ENCODE measurements around the gene TCEANC. TPM values are rescaled to one million over a fixed set of nuclear protein-coding genes. Genes with fewer than 3 reads are reported as not detected.
A peak's percentile ranks its signal among the peaks of the same experiment; 100 is the strongest.

TCEANC gene
- polyA plus RNA-seq, 1 donor from 2014 or later: 13.0 TPM

DNA sequence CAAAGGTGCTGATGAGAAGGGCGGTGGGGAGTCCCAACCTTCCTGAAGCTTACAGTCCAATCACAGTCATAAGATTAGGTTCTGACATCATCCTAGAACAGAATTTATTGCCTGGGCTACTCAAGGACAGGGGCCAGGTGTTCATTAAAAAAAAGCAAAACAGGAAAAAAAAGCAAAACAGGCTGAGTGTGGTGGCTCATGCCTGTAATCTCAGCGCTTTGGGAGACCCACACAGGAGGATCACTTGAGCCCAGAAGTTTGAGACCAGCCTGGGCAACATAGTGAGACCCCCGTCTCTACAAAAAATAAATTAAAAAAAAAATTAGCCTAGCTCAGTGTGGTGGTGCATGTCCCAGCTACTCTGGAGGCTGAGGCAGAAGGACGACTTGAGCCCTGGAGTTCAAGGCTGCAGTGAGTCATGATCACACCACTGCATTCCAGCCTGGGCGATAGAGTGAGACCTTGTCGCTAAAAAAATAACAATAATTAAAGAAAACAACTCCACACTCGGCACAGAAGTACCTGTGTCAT lies 39.0 kb downstream of the TCEANC start:
- H3K27ac Mint-ChIP-seq: peak overlapping the region; percentile 25 to 83 (median 79)
- no peaks in the 10 kb centered on the region for H3K9me3 Mint-ChIP-seq
- peaks cover 12% of the 10 kb centered on the region for H3K27me3 Mint-ChIP-seq
- H3K36me3 Mint-ChIP-seq: no peaks in the 10 kb centered on the region
- H3K4me3 Mint-ChIP-seq: peak overlapping the region in 2 of 4 donors; percentile 56 to 76
- H3K4me1 Mint-ChIP-seq: peaks cover 32 to 56% (median 47%) of the 10 kb centered on the region in 3 donors

DNA sequence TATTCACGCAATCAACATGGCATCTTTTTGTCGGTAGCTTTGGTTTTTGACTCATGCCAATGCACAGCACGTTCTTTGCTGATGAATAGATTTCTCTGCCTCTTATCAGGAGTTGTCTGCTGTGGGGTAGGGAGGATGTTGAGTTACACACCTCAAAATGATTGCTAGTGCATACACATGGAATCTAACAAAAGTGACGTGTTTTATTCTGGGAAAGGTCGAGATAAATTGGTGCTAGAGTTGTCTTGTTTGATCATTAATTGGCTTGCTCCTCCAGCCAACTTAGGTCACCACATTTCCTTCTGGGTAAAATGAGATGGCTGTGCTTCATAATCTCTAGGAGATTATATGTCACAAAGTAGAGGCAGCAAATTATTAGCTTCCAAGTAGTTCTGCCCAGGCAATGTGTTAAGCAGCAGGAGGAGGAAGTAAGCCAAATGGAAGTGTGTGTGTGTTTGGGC lies 39.9 kb downstream of the TCEANC start:
- H3K27ac Mint-ChIP-seq: peak overlapping the region in 2 of 3 donors; percentile 4 to 71
- H3K27me3 Mint-ChIP-seq: peaks cover 9% of the 10 kb centered on the region
- H3K4me1 Mint-ChIP-seq: peaks cover 38 to 63% (median 55%) of the 10 kb centered on the region in 3 donors
- peak overlapping the region in 3 of 4 donors; percentile 3 to 56 (median 6) for H3K4me3 Mint-ChIP-seq
- H3K36me3 Mint-ChIP-seq: no peaks in the 10 kb centered on the region
- no peaks in the 10 kb centered on the region for H3K9me3 Mint-ChIP-seq

DNA sequence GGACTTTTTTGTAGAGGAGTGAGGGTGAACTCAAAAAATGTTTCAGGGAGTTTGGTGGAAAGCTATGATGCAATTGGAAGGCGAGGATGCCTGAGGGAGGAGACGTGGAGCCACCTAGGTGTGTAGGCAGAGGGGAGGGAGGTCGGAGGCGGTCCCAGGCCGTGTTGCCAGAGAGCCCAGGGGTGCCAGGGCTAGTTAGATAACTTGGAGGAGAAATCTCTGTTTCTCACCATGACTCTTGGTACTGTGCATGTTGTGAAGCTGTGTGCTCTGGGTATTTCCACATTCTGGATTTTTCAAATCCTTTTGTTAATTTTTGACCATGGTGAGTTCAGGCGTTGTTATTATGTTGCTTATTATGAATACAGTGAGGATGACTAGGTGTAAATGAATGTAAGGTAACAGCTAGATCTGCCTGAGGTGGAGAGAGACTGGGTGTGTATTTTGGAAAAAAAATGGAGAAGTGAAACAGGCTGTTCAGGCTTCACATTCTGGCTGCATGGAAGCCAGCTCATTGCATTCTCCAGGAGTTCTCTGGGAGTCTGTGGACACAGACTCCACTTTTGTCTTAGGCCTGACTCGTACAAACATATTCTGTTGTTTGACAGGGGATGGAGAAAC lies 40.5 kb downstream of the TCEANC start:
- H3K4me1 Mint-ChIP-seq: peaks cover 39 to 66% (median 51%) of the 10 kb centered on the region in 3 donors

DNA sequence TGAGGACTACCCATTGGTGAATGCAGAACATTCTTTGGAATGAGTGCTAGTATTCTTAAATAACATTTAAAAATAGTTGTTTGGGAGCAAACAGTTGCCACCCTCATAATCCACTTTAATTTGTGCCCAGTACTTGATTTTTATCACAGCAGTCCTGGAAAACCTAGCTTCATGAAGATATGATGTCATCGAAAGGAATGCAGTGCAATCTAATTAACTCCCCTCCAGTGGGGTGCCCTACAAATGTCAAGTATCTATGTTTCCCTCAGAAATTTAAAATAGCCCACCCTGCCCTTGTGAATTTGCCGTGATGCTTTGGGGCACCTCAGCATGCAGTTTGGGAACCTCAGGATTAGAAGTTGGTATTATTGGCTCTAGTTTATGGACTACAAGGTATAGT lies 41.4 kb downstream of the TCEANC start:
- H3K27ac Mint-ChIP-seq: no peak overlapping the region
- no peaks in the 10 kb centered on the region for H3K9me3 Mint-ChIP-seq
- peaks cover 42 to 73% (median 52%) of the 10 kb centered on the region in 3 donors for H3K4me1 Mint-ChIP-seq
- H3K4me3 Mint-ChIP-seq: no peak overlapping the region
- H3K27me3 Mint-ChIP-seq: peaks cover 10% of the 10 kb centered on the region
- no peaks in the 10 kb centered on the region for H3K36me3 Mint-ChIP-seq

More for the DNA sequence above, 40.5 kb downstream of the TCEANC start:
- Mint-ChIP-seq H3K4me3 (peak overlapping the region in 3 of 4 donors; percentile 3 to 75 (median 56)), H3K27ac (peak overlapping the region in 2 of 3 donors; percentile 4 to 40), H3K36me3 (no peaks in the 10 kb centered on the region), H3K9me3 (no peaks in the 10 kb centered on the region), H3K27me3 (peaks cover 9% of the 10 kb centered on the region)

DNA sequence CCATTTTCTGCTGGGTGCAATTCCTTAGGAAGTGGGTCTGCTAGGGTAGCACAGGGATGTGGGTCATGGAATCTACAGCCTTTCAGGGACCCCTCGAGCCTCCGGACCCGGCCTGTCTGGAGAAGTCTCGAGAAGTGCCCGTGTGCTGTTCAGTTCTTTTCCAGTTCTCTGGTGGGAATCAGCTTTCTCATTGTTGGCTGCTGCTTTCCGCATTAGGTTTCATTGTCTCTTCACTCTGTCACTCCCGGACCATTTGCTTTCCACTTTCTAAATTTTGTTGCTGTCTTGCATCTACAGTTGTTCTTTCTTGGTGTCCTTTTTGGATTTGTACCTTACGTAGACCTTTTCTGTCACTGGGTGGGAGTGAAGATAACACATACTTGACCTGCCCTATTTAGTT lies 42.0 kb downstream of the TCEANC start:
- H3K4me1 Mint-ChIP-seq: peaks cover 43 to 71% (median 54%) of the 10 kb centered on the region in 3 donors
- peak overlapping the region in 2 of 3 donors; percentile 19 to 21 for H3K27ac Mint-ChIP-seq
- peaks cover 5% of the 10 kb centered on the region for H3K27me3 Mint-ChIP-seq
- no peaks in the 10 kb centered on the region for H3K36me3 Mint-ChIP-seq
- H3K9me3 Mint-ChIP-seq: no peaks in the 10 kb centered on the region
- H3K4me3 Mint-ChIP-seq: peak overlapping the region in 1 of 4 donors; percentile 1

GRCh38 chrX:13695601-13696115 lies 42.7 kb downstream of the TCEANC start:
- Mint-ChIP-seq H3K27me3 (peaks cover 5% of the 10 kb centered on the region), H3K4me1 (peaks cover 39 to 65% (median 48%) of the 10 kb centered on the region in 3 donors), H3K36me3 (no peaks in the 10 kb centered on the region), H3K27ac (peak overlapping the region in 1 of 3 donors; percentile 21), H3K9me3 (no peaks in the 10 kb centered on the region), H3K4me3 (peak overlapping the region in 2 of 4 donors; percentile 1 to 12)

- Mint-ChIP-seq H3K36me3 (peaks cover 2% of the 10 kb centered on the region), H3K27ac (peak overlapping the region; percentile 0 to 50 (median 22)), H3K27me3 (peaks cover 5% of the 10 kb centered on the region), H3K4me1 (peaks cover 43 to 69% (median 58%) of the 10 kb centered on the region in 3 donors), H3K4me3 (peak overlapping the region; percentile 12 to 78 (median 30)), H3K9me3 (no peaks in the 10 kb centered on the region)
Measured at GRCh38 chrX:13697455-13697854, 44.5 kb downstream of the TCEANC start.

GRCh38 chrX:13697976-13698375 lies 45.0 kb downstream of the TCEANC start:
- Mint-ChIP-seq H3K36me3 (peaks cover 2% of the 10 kb centered on the region), H3K4me3 (peak overlapping the region in 3 of 4 donors; percentile 16 to 65 (median 44)), H3K27me3 (peaks cover 5% of the 10 kb centered on the region), H3K4me1 (peaks cover 43 to 67% (median 58%) of the 10 kb centered on the region in 3 donors), H3K9me3 (no peaks in the 10 kb centered on the region), H3K27ac (peak overlapping the region; percentile 6 to 50 (median 22))

- H3K36me3 Mint-ChIP-seq: peaks cover 2% of the 10 kb centered on the region
- peak overlapping the region in 1 of 4 donors; percentile 31 for H3K4me3 Mint-ChIP-seq
- H3K27ac Mint-ChIP-seq: peak overlapping the region in 2 of 3 donors; percentile 6 to 22
- H3K9me3 Mint-ChIP-seq: no peaks in the 10 kb centered on the region
- peaks cover 5% of the 10 kb centered on the region for H3K27me3 Mint-ChIP-seq
- H3K4me1 Mint-ChIP-seq: peaks cover 38 to 63% (median 53%) of the 10 kb centered on the region in 3 donors
Measured at GRCh38 chrX:13698432-13698831, 45.5 kb downstream of the TCEANC start.

GRCh38 chrX:13699183-13699826 lies 46.4 kb downstream of the TCEANC start:
- H3K4me3 Mint-ChIP-seq: peak overlapping the region; percentile 0 to 73 (median 58)
- no peaks in the 10 kb centered on the region for H3K9me3 Mint-ChIP-seq
- H3K4me1 Mint-ChIP-seq: peaks cover 34 to 58% (median 47%) of the 10 kb centered on the region in 3 donors
- peaks cover 7% of the 10 kb centered on the region for H3K27me3 Mint-ChIP-seq
- H3K27ac Mint-ChIP-seq: peak overlapping the region; percentile 0 to 82 (median 6)
- peaks cover 2% of the 10 kb centered on the region for H3K36me3 Mint-ChIP-seq

GRCh38 chrX:13700380-13700779 lies 47.4 kb downstream of the TCEANC start:
- peaks cover 6% of the 10 kb centered on the region for H3K27me3 Mint-ChIP-seq
- peak overlapping the region in 1 of 4 donors; percentile 3 for H3K4me3 Mint-ChIP-seq
- H3K4me1 Mint-ChIP-seq: peaks cover 31 to 49% (median 42%) of the 10 kb centered on the region in 3 donors
- no peak overlapping the region for H3K27ac Mint-ChIP-seq
- H3K36me3 Mint-ChIP-seq: peaks cover 2% of the 10 kb centered on the region
- no peaks in the 10 kb centered on the region for H3K9me3 Mint-ChIP-seq

- no peaks in the 10 kb centered on the region for H3K9me3 Mint-ChIP-seq
- H3K36me3 Mint-ChIP-seq: peaks cover 2% of the 10 kb centered on the region
- peak overlapping the region in 1 of 4 donors; percentile 56 for H3K4me3 Mint-ChIP-seq
- peak overlapping the region in 2 of 3 donors; percentile 38 to 85 for H3K27ac Mint-ChIP-seq
- H3K4me1 Mint-ChIP-seq: peaks cover 23 to 39% (median 29%) of the 10 kb centered on the region in 3 donors
- H3K27me3 Mint-ChIP-seq: peaks cover 5% of the 10 kb centered on the region
Measured at GRCh38 chrX:13702111-13702789, 49.3 kb downstream of the TCEANC start.

DNA sequence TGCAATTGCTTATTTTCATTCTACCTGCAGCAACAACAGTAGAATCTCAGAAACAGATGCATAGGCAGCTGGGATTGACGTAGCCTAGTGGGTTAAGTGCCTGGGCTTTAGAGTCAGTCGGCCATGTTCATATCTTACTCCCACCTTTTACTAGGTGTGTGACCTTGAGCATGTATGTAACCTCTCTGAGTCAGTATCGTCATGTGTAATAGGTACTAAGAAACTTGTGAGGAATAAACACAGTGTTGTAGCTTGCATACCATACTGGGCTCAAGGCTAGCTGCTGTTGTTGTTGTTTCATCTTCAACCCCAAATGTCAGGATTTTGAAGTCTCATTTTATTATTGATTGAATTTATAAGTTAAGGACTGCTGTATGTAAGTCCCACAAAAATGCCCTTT lies 50.2 kb downstream of the TCEANC start:
- Mint-ChIP-seq H3K27me3 (peaks cover 5% of the 10 kb centered on the region), H3K36me3 (peaks cover 2% of the 10 kb centered on the region), H3K4me1 (peaks cover 19 to 30% (median 24%) of the 10 kb centered on the region in 3 donors), H3K27ac (no peak overlapping the region), H3K4me3 (no peak overlapping the region), H3K9me3 (no peaks in the 10 kb centered on the region)

- H3K27ac Mint-ChIP-seq: no peak overlapping the region
- H3K36me3 Mint-ChIP-seq: peaks cover 2% of the 10 kb centered on the region
- no peak overlapping the region for H3K4me3 Mint-ChIP-seq
- peaks cover 5% of the 10 kb centered on the region for H3K27me3 Mint-ChIP-seq
- no peaks in the 10 kb centered on the region for H3K9me3 Mint-ChIP-seq
- H3K4me1 Mint-ChIP-seq: peaks cover 18 to 27% (median 24%) of the 10 kb centered on the region in 3 donors
Measured at GRCh38 chrX:13703589-13703988, 50.6 kb downstream of the TCEANC start.
